Neuronal stem cell (in vitro differentiated cells): Measurements from ENCODE around the gene FAM3D.

Source experiments
- DNase-seq: peaks from one replicate; pipeline ENCODE4 v3.0.0-alpha.2; 2013; ENCODE audit warnings: low spot score
- H2AFZ ChIP-seq: one replicate; pipeline ENCODE4 v1.6.1; 2013; ENCODE audit warnings: mild to moderate bottlenecking, low read length, inconsistent platforms
- H2AK5ac ChIP-seq: 2 replicates; pipeline ENCODE4 v1.6.1; 2013; ENCODE audit warnings: low read depth, mild to moderate bottlenecking, inconsistent platforms, low read length, moderate library complexity, mixed read lengths
- H2BK120ac ChIP-seq: 2 replicates; pipeline ENCODE4 v1.6.1; 2013; ENCODE audit warnings: low read depth, mild to moderate bottlenecking, inconsistent platforms, low read length, moderate library complexity, mixed read lengths
- H2BK12ac ChIP-seq: one replicate; pipeline ENCODE4 v1.6.1; 2013; ENCODE audit warnings: low read length, inconsistent platforms
- H2BK15ac ChIP-seq: 2 replicates; pipeline ENCODE4 v1.6.1; 2013; ENCODE audit warnings: mild to moderate bottlenecking, low read length, inconsistent platforms, mixed read lengths
- H2BK5ac ChIP-seq: one replicate; pipeline ENCODE4 v1.6.1; 2013; ENCODE audit warnings: inconsistent platforms, mild to moderate bottlenecking, low read length, moderate library complexity
- H3K14ac ChIP-seq: one replicate; pipeline ENCODE4 v1.6.1; 2013; ENCODE audit warnings: low read length, inconsistent platforms
- H3K18ac ChIP-seq: 2 replicates; pipeline ENCODE4 v1.6.1; 2013; ENCODE audit warnings: low read length, inconsistent platforms
- H3K23ac ChIP-seq: 2 replicates; pipeline ENCODE4 v1.6.1; 2013; ENCODE audit warnings: low read depth, mild to moderate bottlenecking, mixed read lengths, low read length, inconsistent platforms; ENCODE audit not compliant: poor library complexity
- H3K27ac ChIP-seq: replicated peaks from 3 replicates; pipeline ENCODE4 v1.5.1; 2013; ENCODE audit warnings: low read length, inconsistent platforms
- H3K27me3 ChIP-seq, 3 experiments: 2 replicates each; pipeline ENCODE4 v1.6.1; 2013; ENCODE audit warnings: low read length in 3 of 3, mild to moderate bottlenecking in 2 of 3, inconsistent platforms in 1 of 3, low read depth in 1 of 3, mixed read lengths in 1 of 3, moderate library complexity in 1 of 3; ENCODE audit not compliant: control insufficient read depth in 3 of 3, insufficient read depth in 3 of 3
- H3K36me3 ChIP-seq, 2 donors: replicated peaks in 1 of 2; 2 replicates each; pipeline ENCODE4 v1.6.1; 2013; ENCODE audit warnings: low read length in 2 of 2; ENCODE audit not compliant: control insufficient read depth in 2 of 2, insufficient read depth in 2 of 2
- H3K4ac ChIP-seq: 2 replicates; pipeline ENCODE4 v1.6.1; 2013; ENCODE audit warnings: inconsistent platforms, mild to moderate bottlenecking, low read length, moderate library complexity
- H3K4me1 ChIP-seq, 2 donors: 1 replicate in 1 of 2; 2 replicates in 1 of 2; pipeline ENCODE4 v1.6.1; 2013; ENCODE audit warnings: low read length in 2 of 2, low read depth in 1 of 2; ENCODE audit not compliant: control insufficient read depth in 2 of 2, insufficient read depth in 1 of 2
- H3K4me2 ChIP-seq: one replicate; pipeline ENCODE4 v1.6.1; 2013; ENCODE audit warnings: mild to moderate bottlenecking, low read length, inconsistent platforms; ENCODE audit not compliant: insufficient read depth, poor library complexity, severe bottlenecking
- H3K4me3 ChIP-seq, 2 donors: 2 replicates each; pipeline ENCODE4 v1.5.1; 2013; ENCODE audit warnings: low read length in 2 of 2, mild to moderate bottlenecking in 2 of 2, inconsistent platforms in 1 of 2, moderate library complexity in 1 of 2
- H3K79me1 ChIP-seq: one replicate; pipeline ENCODE4 v1.6.1; 2013; ENCODE audit warnings: low read depth, mild to moderate bottlenecking, inconsistent platforms, low read length, moderate library complexity
- H3K9ac ChIP-seq: one replicate; pipeline ENCODE4 v1.6.1; 2013; ENCODE audit warnings: mild to moderate bottlenecking, low read depth, low read length, inconsistent platforms; ENCODE audit not compliant: poor library complexity
- H3K9me3 ChIP-seq, 2 donors: replicated peaks in 1 of 2; 2 replicates each; pipeline versions ENCODE3 to v1.6.1; 2013; ENCODE audit warnings: low read length in 2 of 2, mild to moderate bottlenecking in 2 of 2, inconsistent platforms in 1 of 2, low read depth in 1 of 2, mixed read lengths in 1 of 2, moderate library complexity in 1 of 2; ENCODE audit not compliant: control insufficient read depth in 2 of 2, insufficient read depth in 1 of 2
- H4K8ac ChIP-seq: one replicate; pipeline ENCODE4 v1.6.1; 2013; ENCODE audit warnings: low read depth, mild to moderate bottlenecking, inconsistent platforms, low read length, moderate library complexity
- H4K91ac ChIP-seq: one replicate; pipeline ENCODE4 v1.6.1; 2013; ENCODE audit warnings: low read length, low read depth, mild to moderate bottlenecking, inconsistent platforms; ENCODE audit not compliant: poor library complexity
- WGBS, 2 donors: extraction: QIAGEN DNeasy Blood & Tissue Kit; methylation state at CpG; one replicate each; pipeline ENCODE4 v1.1.7; 2013; ENCODE audit warnings: missing lambda C conversion rate in 2 of 2, mixed read lengths in 1 of 2; ENCODE audit not compliant: insufficient read length in 2 of 2, insufficient replicate concordance in 1 of 2; ENCODE audit errors: extremely low coverage in 2 of 2; 5-methylcytosine and 5-hydroxymethylcytosine counted together

Gene FAM3D

DNA sequence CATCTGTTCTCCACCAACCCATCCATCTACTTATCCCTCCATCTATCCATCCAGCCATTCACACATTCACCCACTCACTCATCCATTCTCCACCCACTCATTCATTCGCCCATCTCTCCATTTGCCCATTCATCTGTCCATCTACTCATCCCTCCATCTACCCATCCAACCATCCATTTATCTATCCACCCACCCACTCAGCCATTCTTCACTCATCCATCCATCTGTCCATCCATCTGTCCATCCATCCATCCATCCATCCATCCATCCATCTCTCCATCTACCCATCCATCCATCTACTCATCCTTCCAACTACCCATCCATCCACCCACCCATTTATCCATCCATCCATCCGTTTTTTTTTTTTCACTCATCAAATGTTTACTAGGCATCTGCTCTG lies 13.9 kb downstream of the FAM3D start:
- Histone ChIP-seq H2AFZ (no peak overlapping the region), H3K4me2 (no peak overlapping the region), H2AK5ac (no peak overlapping the region), H3K36me3 (no peaks in the 10 kb centered on the region), H4K91ac (no peak overlapping the region), H3K9me3 (peaks cover 0 to 6% of the 10 kb centered on the region in 2 donors), H3K4me3 (no peak overlapping the region), H2BK5ac (no peak overlapping the region), H2BK120ac (no peak overlapping the region), H3K9ac (no peak overlapping the region), H3K27ac (no peak overlapping the region), H3K4ac (no peak overlapping the region), H3K18ac (no peak overlapping the region), H4K8ac (no peak overlapping the region), H2BK12ac (no peak overlapping the region), H3K27me3 (peaks cover 0 to 10% (median 1%) of the 10 kb centered on the region in 3 experiments), H3K23ac (no peak overlapping the region), H3K4me1 (no peaks in the 10 kb centered on the region), H3K79me1 (no peaks in the 10 kb centered on the region), H3K14ac (no peak overlapping the region), H2BK15ac (no peak overlapping the region)
- 100% methylated on average over 1 of the region's 2 CpGs; no CpG with 5 or more reads in 1 of the 2 donors for WGBS, 2 donors
- no peak for DNase-seq

DNA sequence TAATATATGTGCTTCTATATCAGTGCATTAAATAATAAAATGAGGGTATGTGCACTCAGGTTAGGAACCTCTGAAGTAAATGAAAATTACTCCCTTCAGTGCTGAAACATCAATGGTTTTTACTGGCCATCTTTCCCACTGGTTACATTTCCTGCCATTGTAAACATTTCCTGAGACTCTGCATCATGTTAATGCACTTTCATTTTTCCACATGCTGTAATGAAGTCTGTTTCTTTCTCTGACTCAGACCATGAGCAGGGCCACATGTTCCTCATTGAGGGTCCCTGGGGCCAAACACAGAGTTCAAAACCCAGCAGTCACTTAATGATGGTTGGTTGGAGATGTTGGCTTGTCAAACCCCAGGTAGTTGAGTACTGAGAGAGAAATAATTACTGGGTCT lies 15.3 kb downstream of the FAM3D start:
- Histone ChIP-seq H3K79me1 (no peaks in the 10 kb centered on the region), H3K4ac (no peak overlapping the region), H2BK12ac (no peak overlapping the region), H3K9me3 (peaks cover 0 to 6% of the 10 kb centered on the region in 2 donors), H3K4me2 (no peak overlapping the region), H3K36me3 (no peaks in the 10 kb centered on the region), H2BK15ac (no peak overlapping the region), H2BK120ac (no peak overlapping the region), H3K4me1 (no peaks in the 10 kb centered on the region), H3K9ac (no peak overlapping the region), H2AK5ac (no peak overlapping the region), H4K91ac (no peak overlapping the region), H3K27me3 (peaks cover 0 to 10% (median 1%) of the 10 kb centered on the region in 3 experiments), H4K8ac (no peak overlapping the region), H3K4me3 (no peak overlapping the region), H2AFZ (no peak overlapping the region), H3K27ac (no peak overlapping the region), H2BK5ac (no peak overlapping the region), H3K23ac (no peak overlapping the region), H3K18ac (no peak overlapping the region), H3K14ac (no peak overlapping the region)
- DNase-seq: no peak

DNA sequence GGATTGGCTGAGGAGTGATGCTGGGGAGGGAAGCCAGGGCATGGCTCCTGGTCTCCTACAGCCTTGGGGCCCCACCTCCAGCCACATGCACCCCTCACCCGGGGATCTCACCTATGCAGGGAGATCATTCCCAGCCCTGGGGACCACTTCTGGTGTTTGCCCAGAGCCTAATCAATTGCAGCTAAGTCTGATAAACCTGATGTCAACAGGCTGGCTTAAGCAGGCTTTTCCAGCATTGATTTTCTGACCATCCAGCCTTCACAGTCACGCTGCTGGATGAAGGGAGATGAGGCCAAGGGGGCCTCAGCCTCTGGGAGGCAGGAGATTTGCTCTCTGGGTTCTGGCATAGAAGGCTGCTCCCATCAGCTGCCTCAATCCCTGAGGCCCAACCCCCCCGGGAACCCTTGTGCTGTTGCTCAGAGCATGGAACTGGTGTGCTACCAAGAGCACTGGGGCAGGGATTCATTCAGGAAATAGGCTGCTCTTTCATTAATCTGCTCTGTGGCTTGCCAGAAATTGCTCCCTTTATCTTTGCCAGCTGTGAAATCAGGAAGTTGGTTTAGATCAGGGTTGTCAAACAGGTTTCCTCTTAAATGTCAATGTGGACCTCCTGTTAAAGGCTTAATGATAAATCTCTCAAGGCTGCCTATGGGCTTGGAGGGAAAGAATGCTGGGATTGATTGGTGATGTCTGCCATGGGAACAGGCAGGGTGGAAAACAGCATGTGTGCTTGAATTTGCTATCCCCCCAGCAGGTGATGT lies 19.0 kb downstream of the FAM3D start:
- Histone ChIP-seq H3K4me2 (no peak overlapping the region), H3K23ac (no peak overlapping the region), H2BK12ac (no peak overlapping the region), H2AK5ac (peak overlapping the region; percentile 57), H3K9me3 (peaks cover 3 to 5% of the 10 kb centered on the region in 2 donors), H3K18ac (peak overlapping the region; percentile 59), H3K14ac (no peak overlapping the region), H2BK15ac (peak overlapping the region; percentile 25), H3K4me3 (no peak overlapping the region), H3K36me3 (no peaks in the 10 kb centered on the region), H3K4ac (no peak overlapping the region), H3K27ac (no peak overlapping the region), H2AFZ (no peak overlapping the region), H2BK5ac (no peak overlapping the region), H4K91ac (no peak overlapping the region), H3K79me1 (no peaks in the 10 kb centered on the region), H3K27me3 (no peaks in the 10 kb centered on the region), H2BK120ac (no peak overlapping the region), H3K4me1 (no peaks in the 10 kb centered on the region), H4K8ac (no peak overlapping the region), H3K9ac (peak overlapping the region; percentile 13)
- DNase-seq: no peak
- no CpG with 5 or more reads among the region's 3 CpGs for WGBS, 2 donors

DNA sequence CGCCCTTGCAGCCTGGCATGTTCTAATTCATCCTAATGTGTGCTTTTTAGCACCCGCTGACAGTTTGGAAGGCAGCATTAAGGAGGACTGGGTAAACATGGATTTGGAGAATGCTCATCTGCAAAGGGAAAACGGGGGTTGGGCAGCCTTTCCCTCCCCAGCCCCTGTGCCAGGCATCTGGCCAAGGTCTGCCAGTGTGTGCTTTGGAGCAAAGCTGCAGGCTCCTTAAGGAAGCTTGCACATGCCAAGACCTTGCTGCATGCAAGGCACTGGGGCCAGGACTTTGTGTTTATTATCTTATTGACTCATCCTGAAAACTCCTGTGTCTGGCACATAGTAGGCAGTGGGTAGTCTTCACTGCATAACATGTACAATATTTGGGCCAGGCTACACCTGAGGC lies 20.1 kb downstream of the FAM3D start:
- no peak overlapping the region for H4K8ac ChIP-seq
- H3K36me3 ChIP-seq: no peaks in the 10 kb centered on the region
- H2AK5ac ChIP-seq: no peak overlapping the region
- H3K4me1 ChIP-seq: no peaks in the 10 kb centered on the region
- no peak overlapping the region for H4K91ac ChIP-seq
- H2BK120ac ChIP-seq: no peak overlapping the region
- H2BK15ac ChIP-seq: no peak overlapping the region
- no peak overlapping the region for H3K4me3 ChIP-seq
- peak overlapping the region; percentile 7 for H3K18ac ChIP-seq
- H3K9ac ChIP-seq: no peak overlapping the region
- no peak for DNase-seq
- H2AFZ ChIP-seq: no peak overlapping the region
- no peak overlapping the region for H3K4ac ChIP-seq
- no peaks in the 10 kb centered on the region for H3K79me1 ChIP-seq
- H2BK5ac ChIP-seq: no peak overlapping the region
- no peak overlapping the region for H2BK12ac ChIP-seq
- H3K23ac ChIP-seq: no peak overlapping the region
- no peak overlapping the region for H3K14ac ChIP-seq
- WGBS, 2 donors: no CpG with 5 or more reads among the region's 3 CpGs
- H3K27ac ChIP-seq: no peak overlapping the region
- no peak overlapping the region for H3K4me2 ChIP-seq
- peaks cover 3 to 5% of the 10 kb centered on the region in 2 donors for H3K9me3 ChIP-seq
- H3K27me3 ChIP-seq: no peaks in the 10 kb centered on the region
